Panc1 (cell line): ENCODE measurements around the gene ELMOD3. TPM values are rescaled to one million over a fixed set of nuclear protein-coding genes. Genes with fewer than 3 reads are reported as not detected.

Source experiments
- ATAC-seq: fragments of 200-7000 bp; cut with Tn5 transposase; 2 replicates; pipeline ENCODE4 v1.9.1; 2020; ENCODE audit warnings: mild to moderate bottlenecking, moderate library complexity
- BruUV-seq: library from RNA; stranded (reverse); fragments of 400-500 nt; replicated peaks from 2 replicates; lab custom pipeline; 2021; lab: Mats Ljungman, UMichigan
- CTCF ChIA-PET: fragments of 300-600 bp; sonication (Branson Sonifier 250); formaldehyde crosslinking; loops from one replicate; lab custom pipeline; 2022; ENCODE audit warnings: antibody characterized with exemption; lab: Charles Lee
- POLR2A ChIA-PET: fragments of 300-600 bp; sonication (Branson Sonifier 250); formaldehyde crosslinking; loops from one replicate; lab custom pipeline; 2022; ENCODE audit warnings: antibody characterized with exemption; lab: Charles Lee
- DNase-seq: peaks from one replicate; pipeline ENCODE4 v3.0.0-alpha.2; 2010; ENCODE audit warnings: low read depth, low spot score
- H3K27ac ChIP-seq: 2 replicates; pipeline ENCODE4 v1.5.1; 2011; ENCODE audit warnings: mild to moderate bottlenecking, low read length, inconsistent platforms
- H3K27me3 ChIP-seq: fragments of 200-500 bp; sonication (Bioruptor generic); 2 replicates; pipeline ENCODE4 v1.6.0; 2014; ENCODE audit warnings: low read length, inconsistent platforms; ENCODE audit not compliant: control insufficient read depth, insufficient read depth
- H3K36me3 ChIP-seq: fragments of 200-500 bp; sonication (Bioruptor generic); 2 replicates; pipeline ENCODE4 v1.5.1; 2014; ENCODE audit warnings: inconsistent platforms, mild to moderate bottlenecking, low read length, moderate library complexity; ENCODE audit not compliant: control insufficient read depth, insufficient read depth
- H3K4me1 ChIP-seq: 2 replicates; pipeline ENCODE4 v1.5.1; 2011; ENCODE audit warnings: inconsistent platforms, mild to moderate bottlenecking, low read length, moderate library complexity; ENCODE audit not compliant: control insufficient read depth, insufficient read depth
- H3K4me3 ChIP-seq, 2 experiments: 2 replicates each; pipeline ENCODE4 v1.5.1; 2011 to 2012; ENCODE audit warnings: low read depth in 2 of 2, low read length in 2 of 2, mild to moderate bottlenecking in 2 of 2, inconsistent platforms in 1 of 2, moderate library complexity in 1 of 2
- H3K9me3 ChIP-seq: fragments of 200-500 bp; sonication (Bioruptor generic); 2 replicates; pipeline ENCODE4 v1.5.1; 2014; ENCODE audit warnings: low read depth, mild to moderate bottlenecking, inconsistent platforms, low read length, moderate library complexity; ENCODE audit not compliant: control insufficient read depth, insufficient read depth
- CTCF ChIP-seq: fragments of 450-650 bp; IDR thresholded peaks from 2 replicates; pipeline ENCODE4 v1.5.1; 2017; ENCODE audit warnings: mild to moderate bottlenecking
- POLR2AphosphoS5 ChIP-seq: IDR thresholded peaks from 2 replicates; pipeline ENCODE4 v1.6.1; 2012; ENCODE audit warnings: mild to moderate bottlenecking, low read depth, low read length, moderate library complexity
- REST ChIP-seq, 2 experiments: IDR thresholded peaks; 2 replicates each; pipeline ENCODE4 v1.6.1; 2011 to 2012; ENCODE audit warnings: low read depth in 2 of 2, control low read depth in 1 of 2, low read length in 1 of 2, mild to moderate bottlenecking in 1 of 2, moderate library complexity in 1 of 2; ENCODE audit not compliant: insufficient read depth in 1 of 2
- SIN3A ChIP-seq: IDR thresholded peaks from 2 replicates; pipeline ENCODE4 v1.6.1; 2012; ENCODE audit warnings: low read depth, mild to moderate bottlenecking, low read length, moderate library complexity, borderline replicate concordance; ENCODE audit not compliant: insufficient read depth
- TCF7L2 ChIP-seq: IDR thresholded peaks from 2 replicates; pipeline ENCODE4 v1.6.1; 2011; ENCODE audit warnings: mild to moderate bottlenecking, low read depth, low read length, inconsistent platforms
- in situ Hi-C: cut with HindIII; loops from 2 replicates; pipeline ENCODE4 v1.10.0; 2016; ENCODE audit warnings: low sequenced_read_pairs, low pct_unique_long_range_greater_than_20kb
- intact Hi-C: fragments of 100-400 bp; cut with micrococcal nuclease; formaldehyde crosslinking; loops from one replicate; pipeline ENCODE4 v1.10.0; 2022; ENCODE audit not compliant: unreplicated experiment
- total RNA-seq: library from RNA; stranded (reverse); gene quantifications from one replicate; pipeline ENCODE4 v1.2.1, GENCODE V29; 2021; ENCODE audit not compliant: unreplicated experiment

ELMOD3 gene
- total RNA-seq, 1 experiment from 2014 or later: 14.8 TPM

- ChIA-PET POLR2A (no interaction called here), CTCF (interaction anchor here (0.6 kb wide), 1 partner anchor 233 kb away, joined by 4 read pairs; no protein-coding TSS in a partner anchor)
- Histone ChIP-seq H3K4me3 (no peak overlapping the region), H3K9me3 (no peaks in the 10 kb centered on the region), H3K27me3 (no peaks in the 10 kb centered on the region), H3K4me1 (no peaks in the 10 kb centered on the region), H3K36me3 (peaks cover 4% of the 10 kb centered on the region; the same call in 1 of the 2 replicates), H3K27ac (no peak overlapping the region)
- no peak for DNase-seq
- BruUV-seq: no TSS peak
- ATAC-seq: no peak
- in situ Hi-C loops (no loop called here), intact Hi-C loops (no loop called here)
- TF ChIP-seq REST (IDR thresholded peaks at IDR 0.05; ENCODE audit: insufficient read depth in 1 of 2, low read depth in 2 of 2, low read length in 1 of 2) (no peak), CTCF (no peak), TCF7L2 (no peak), SIN3A (no peak), POLR2AphosphoS5 (no peak)
These were observed 34.4 kb downstream of the ELMOD3 start for GRCh38 chr2:85388878-85389538.

- no peaks in the 10 kb centered on the region for H3K9me3 ChIP-seq
- peak; percentile 94 for TF ChIP-seq CTCF
- no peak for TF ChIP-seq TCF7L2
- TF ChIP-seq POLR2AphosphoS5: peak; percentile 30; the same call in 1 of the 2 replicates
- TF ChIP-seq SIN3A: no peak
- TF ChIP-seq REST (IDR thresholded peaks at IDR 0.05; ENCODE audit: insufficient read depth in 1 of 2, low read depth in 2 of 2, low read length in 1 of 2): no peak
- intact Hi-C loops (loop anchor here (1.0 to 2.0 kb wide), 2 partner anchors 154 to 161 kb away; no protein-coding TSS in a partner anchor), in situ Hi-C loops (no loop called here)
- BruUV-seq: TSS peak; percentile 69
- H3K27me3 ChIP-seq: no peaks in the 10 kb centered on the region
- CTCF ChIA-PET: interaction anchor here (0.5 kb wide), 1 partner anchor 44 kb away, joined by 5 read pairs; no protein-coding TSS in a partner anchor
- peak; percentile 86 for ATAC-seq
- no peak for DNase-seq
- no peak overlapping the region for H3K27ac ChIP-seq
- POLR2A ChIA-PET: no interaction called here
- no peaks in the 10 kb centered on the region for H3K4me1 ChIP-seq
- no peak overlapping the region for H3K4me3 ChIP-seq
- peaks cover 4% of the 10 kb centered on the region; the same call in 1 of the 2 replicates for H3K36me3 ChIP-seq
These were observed 36.5 kb downstream of the ELMOD3 start for GRCh38 chr2:85390941-85391669.
